Stimulated activated CD4-positive, alpha-beta T cell treated with anti-CD3 and anti-CD28 coated beads, Interleukin-4, amount 100 ng/mL, for 24 hours (primary cell): Measurements from ENCODE around the gene C5orf47.

Experiments
- DNase-seq: peaks from one replicate; pipeline ENCODE4 v3.0.0-alpha.2; 2020

C5orf47 gene, protein sequence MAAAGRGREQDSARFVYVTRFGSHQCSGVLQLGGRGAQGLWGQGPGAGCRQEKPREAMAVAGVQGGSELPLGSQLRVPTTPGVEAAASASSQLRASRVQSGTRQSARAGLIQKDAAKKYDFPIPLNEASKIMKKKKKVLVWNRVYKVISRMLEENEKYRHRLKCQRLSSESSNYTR

DNA sequence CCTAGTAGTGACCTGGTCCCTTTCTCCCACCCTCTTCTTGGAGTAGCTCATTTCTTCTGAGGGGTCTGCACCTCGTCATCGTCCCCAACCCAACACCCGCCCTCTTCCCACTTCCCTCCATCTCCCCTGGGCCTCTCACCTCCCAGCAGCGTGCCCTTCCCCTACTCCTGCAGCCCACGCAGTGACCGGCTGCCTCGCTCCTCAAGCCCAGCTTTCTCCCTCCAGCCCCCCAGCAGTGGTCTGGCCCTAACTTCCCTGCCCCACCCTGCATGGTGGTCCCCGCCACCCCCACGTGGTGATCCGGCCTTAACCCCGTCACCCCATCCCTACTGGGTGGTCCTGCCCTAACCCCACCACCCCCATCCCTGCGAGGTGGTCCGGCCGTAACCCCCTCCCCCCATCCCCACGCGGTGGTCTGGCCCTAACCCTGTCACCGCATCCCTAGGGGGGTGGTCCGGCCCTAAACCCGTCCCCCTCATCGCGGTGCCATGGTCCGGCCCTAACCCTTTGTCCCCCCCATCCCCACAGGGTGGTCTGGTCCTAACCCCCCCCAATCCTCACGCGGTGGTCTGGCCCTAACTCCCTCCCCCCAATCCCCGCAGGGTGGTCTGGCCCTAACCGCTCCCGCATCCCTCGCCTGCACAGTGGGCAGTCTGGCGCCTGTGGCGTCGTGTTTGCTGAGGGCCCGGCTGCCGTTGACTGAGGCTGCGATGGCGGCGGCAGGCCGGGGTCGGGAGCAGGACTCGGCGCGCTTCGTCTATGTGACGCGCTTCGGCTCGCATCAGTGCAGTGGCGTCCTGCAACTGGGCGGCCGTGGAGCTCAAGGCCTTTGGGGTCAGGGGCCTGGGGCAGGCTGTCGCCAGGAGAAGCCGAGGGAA is at the start of gene C5orf47:
Gene C5orf47, plus strand, starts transcription at position 617 of the 878 bp plus-strand sequence. Its CDS starts 94 bp downstream, at position 711.
- DNase-seq: no peak

DNA sequence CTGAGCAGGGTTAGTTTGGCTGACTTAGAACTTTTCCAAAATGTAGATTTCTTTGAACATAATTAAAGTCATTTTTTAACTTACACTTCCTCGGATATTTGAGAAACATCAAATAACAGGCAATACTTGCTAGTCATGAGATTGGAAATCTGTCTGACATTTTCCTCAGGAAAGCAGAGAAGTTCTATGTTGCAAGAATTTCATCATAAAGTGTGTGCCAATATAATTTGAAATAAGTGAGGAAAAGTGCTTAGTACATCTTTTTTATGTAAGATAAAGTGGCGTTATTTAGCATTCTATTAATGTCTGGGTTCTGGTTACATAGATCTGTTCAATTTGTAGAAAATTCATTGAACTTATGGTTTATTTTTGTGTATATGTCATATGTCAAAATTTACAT is 48.7 kb upstream of the C5orf47 start:
- DNase-seq: no peak

DNA sequence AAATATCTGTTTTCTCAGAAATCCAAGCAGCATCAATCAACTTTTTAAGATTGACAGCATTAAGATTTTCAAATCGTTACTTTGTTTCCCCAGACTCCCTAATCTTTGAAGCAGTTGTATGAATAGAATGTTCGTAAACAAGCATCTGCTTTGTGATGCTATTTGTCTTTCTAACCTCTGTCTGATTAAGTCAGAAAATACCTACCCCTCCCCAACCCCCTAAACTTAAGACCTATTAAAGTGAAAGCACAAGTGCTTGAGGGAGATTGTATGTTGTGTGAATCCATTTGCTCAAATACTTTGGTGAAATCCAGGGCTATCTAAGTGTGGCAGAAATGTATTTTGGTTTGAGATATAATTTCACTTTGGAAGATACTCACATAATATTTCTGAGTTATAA is 47.9 kb upstream of the C5orf47 start:
- DNase-seq: no peak

DNA sequence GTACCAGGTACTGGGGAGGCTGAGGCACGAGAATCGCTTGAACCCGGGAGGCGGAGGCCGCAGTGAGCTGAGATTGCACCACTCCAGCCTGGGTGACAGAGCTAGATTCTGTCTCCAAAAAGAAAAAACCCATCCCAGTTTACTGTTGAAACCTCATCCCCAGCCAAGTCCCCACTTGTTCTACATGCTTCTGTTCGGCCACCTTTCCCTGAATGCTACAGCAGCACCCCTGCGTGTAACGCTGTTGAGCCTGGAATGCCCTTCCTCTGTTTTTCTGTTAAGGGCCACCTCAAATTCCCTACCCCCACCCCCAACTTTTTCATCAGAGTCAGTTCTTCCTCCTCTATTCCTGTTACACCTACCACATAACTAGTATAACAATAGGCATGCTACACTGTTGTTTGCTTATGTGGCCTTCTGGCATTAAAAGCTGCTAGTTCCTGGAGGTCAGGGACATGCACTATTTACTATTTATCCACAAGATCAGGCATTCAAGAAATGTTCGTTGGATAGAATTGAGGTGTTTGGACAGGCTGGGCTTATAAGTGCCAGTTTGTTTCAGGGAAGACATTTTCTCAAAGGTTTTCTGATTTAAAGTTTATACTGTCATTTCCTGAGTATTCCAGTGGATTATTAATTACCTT is 47.1 kb upstream of the C5orf47 start:
- DNase-seq: no peak

DNA sequence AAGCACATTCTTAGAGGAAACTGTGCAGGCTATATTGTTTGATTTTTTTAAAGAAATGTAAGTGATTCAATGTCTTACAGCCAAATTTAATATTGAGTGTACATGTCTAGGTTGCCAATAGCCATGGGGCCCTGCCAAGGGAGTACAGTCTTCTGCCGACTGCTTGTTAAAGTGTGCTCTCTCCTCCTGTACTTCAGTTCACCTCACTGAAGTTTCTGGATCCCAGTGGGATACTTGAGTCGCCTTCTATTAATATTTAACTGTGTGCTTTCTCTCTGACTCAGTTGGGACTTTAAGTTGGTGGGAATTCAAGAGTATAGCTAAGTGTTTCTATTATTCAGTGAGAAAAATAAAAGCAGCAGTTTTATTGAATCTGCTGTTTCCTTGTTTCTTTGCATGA is 44.5 kb upstream of the C5orf47 start:
- no peak for DNase-seq

DNA sequence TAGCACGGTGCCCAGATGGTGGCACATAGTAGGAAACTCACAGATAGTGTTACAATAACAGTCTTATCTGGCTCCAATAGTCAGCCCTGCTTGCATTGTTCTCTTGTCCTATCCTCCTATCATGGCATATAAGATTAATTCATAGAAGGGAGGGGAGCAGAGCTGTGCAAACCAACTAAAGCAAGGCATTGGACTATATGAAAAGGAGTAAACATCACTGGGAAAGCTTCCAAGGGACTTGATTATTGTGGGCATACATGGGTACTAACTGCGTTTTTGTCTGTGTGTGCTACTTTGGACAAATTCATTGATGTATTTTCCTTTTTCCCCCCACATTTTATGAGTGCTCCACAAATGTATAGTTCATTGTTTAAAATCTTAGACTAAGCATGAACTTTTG is 43.8 kb upstream of the C5orf47 start:
- DNase-seq: no peak

DNA sequence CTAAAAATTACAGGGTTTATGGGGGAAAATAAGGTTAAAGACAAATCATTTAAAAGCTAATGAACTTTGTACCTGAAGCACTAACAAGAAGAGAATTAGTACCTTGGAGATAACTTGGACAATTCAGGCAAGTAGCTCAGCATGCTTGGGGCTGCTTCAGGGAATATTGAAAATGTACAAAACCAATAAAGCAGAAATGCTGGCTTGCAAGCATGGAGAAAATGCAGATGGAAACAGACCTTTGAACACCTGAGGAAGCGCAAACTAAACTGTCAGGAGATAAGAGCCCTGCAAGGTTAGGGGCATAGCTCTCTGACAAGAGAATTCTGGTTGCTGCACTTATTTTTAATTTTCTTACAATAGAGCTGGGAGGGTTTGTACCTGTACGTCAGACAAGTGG is 42.6 kb upstream of the C5orf47 start:
- DNase-seq: no peak

DNA sequence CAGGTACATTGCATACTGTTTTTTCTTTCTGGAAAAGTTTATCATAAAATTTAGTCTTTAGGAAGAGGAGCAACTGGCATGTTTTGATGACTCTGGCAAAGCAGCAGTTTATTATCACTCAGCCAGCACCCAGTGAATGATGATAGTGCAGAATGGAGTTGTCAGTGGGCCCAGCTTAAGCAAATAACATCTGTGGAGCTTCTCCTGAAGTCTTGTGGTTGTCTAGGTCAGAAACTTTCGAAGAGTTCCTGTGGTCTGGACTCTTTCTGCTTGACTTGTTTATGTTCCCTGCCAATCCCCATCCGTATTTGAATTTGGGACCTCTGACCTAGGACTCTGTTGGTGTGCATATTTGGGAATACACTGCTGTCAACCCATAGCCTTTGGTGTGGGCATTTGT is 38.1 kb upstream of the C5orf47 start:
- no peak for DNase-seq

DNA sequence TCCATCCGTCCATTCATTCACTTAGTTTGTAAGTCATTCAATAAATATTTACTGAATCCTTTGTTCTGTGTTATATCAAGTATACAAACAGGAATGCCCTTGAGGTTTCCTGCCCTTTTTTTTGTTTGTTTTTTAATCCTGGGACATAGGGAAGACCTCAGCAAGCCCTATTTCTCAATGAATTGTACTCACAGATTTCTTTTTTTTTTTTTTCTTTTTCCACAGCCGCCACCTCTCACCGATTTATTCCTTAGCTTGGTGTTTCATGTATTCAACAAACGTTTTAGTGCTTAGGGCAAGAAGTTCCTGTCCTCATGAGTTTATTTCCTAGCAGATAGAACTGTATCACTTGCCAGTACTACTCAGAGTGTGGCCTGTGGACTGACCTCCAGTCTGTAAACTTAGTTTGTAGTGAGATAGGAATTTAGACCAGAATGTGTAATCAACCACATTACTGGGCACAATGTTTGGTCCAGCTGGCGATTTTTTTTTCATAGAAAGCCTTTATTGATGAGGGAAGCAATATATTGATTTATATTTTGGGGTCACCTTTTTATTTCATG is 35.4 kb upstream of the C5orf47 start:
- no peak for DNase-seq

DNA sequence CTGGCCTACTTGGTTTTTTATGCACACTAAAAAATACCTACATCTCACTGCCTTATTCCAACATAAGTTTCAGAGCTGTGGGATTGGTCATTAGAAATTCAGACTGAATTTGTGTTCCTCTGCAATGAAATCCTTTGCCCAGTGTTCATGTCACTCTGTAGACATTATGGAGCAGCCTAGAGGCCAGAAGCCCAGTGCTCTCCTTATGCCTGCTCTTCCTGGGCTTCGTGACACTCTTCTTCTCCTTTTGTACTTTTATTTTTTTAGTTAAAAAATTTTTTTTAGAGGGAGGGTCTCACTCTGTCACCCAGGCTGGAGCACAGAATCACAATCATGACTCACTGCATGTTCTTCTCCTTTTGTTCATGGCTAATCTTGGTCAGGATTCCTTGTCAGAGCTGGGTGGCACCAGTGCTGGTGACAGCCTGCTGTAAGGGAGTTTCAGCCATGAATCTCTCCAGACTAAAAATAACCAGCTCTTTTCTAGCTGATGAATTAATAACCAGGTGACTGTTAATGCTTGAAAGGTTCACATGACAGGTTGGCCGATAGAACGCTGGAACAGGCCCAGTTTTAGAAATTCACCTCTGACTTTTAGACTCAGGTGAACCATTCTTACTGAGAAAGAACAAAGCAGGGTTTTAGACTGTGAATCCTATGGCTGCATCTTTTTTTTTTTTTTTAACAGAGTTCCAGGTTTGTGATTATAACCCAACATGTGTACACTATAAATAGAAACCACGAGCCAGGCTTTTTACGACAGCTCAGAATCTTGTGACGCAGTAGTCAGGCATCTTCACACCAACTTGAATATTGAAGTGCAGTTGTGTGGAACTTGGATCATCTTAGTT is 34.1 kb upstream of the C5orf47 start:
- no peak for DNase-seq

DNA sequence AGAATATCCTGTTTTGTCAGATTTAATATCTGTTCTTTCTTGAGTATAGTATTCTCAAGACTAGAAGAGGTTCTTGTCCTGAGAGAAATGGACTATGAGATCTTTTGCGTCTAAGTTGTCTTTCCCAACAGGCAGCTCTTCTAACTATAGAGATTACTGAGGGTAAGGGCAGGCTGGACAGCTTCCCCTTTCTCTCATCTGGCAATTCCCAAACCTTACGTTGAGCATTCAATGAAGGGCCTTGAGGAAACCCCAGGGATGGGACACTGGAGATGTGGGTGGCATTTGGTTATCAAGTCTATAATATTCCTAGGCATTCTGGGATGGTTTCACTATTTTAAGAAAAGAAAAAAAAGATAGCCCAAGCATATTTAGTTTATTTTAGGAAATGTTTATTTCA is 28.0 kb upstream of the C5orf47 start:
- no peak for DNase-seq

DNA sequence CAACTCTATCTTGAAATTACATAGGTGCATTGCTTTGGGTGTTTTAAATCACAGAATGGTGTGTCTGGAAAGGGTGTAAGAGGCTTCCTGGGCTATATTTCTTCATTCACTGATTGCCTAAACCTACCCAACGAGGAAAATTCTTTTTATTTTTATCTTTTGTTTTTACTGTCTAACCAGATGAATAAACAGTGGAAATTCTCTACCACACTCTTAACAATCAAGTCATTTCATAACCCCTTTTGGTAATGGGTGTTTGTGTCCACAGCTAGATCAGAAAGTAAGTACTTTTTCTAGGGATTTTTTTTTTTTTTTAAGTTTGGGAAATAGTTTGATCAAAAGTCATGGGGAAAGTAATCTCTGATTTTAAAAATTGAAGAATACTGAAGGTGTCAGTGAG is 27.6 kb upstream of the C5orf47 start:
- DNase-seq: no peak

DNA sequence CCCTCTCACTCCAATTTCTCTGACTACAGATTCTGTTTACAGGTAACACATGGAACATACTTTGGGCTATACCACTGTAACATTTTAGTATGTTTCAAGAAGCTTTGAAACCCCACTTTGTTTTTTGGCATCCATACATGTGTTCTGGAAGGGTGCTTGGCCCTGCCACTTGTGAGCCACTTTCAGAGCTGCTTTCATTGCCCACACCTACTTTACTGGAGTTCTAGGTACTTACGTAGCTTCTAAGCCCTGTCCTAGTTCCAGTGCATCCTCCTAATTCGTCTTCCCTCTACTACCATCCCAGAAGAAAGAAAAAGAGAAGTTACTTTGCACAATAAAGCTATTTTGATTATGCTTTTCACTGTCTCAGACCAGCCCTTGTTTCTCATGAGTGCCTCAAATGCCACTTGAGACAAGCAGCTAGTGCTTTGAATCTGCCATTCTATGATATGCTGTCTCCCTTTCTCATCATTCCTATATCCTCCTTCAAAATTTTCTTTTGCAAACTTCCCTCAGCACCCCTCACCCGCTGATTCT is 26.5 kb upstream of the C5orf47 start:
- no peak for DNase-seq

DNA sequence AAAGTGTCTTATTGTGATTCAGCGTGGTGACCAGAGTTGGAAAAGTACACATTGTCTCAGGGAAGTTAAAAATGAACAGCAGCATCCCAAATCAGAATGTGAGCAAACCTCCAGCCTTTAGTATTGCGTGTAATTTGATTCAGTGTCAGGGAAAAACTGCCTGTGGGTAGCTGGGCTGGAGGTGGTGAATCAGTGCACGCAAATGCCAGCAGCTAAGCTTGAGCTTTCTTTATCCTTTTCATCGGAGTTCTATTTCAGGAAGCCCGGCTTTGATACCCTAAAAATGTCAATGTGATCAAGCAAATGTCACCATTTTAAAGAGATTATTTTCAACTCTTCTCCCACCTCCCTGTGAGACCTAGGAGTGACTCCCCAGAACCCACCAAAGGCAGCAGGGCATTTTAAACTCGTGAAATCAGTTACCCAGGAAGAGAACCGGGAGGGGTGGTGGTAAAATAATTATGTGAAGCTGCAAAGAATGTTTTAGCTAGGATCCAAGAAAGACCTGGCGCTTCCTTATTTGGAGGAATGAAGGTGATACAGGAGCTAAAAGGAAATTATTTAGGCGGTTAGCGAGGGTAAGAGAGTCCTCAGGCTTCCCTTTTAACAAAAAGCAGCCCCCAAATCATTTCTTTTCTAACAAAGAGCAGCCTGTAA is 25.7 kb upstream of the C5orf47 start:
- DNase-seq: no peak

DNA sequence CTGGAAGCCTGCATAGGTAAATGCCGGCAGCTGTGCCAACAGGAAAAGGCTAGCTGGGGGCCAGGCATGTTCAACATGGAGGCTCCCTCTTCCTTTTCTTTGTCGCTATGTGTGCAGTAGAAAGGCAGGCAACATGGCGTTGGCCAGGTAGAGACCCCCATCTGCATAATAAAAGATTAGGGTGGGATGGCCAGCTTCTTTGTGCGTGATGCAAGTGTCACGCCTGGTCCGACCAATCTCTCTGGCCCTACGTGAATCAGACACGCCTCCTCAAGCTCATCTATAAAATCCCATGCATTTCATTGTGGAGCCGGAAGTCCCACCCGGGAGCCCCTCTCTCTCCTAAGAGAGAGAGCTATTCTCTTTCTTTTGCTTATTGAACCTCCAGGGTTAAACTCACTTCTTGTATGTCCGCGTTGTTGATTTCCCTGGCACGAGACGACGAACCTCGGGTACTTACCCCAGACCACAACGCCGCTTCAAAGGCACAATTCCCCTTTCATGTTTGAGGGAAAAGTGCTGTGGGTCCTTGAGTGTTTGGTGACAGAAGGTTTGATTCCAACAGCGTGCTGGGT is 25.0 kb upstream of the C5orf47 start:
- no peak for DNase-seq

DNA sequence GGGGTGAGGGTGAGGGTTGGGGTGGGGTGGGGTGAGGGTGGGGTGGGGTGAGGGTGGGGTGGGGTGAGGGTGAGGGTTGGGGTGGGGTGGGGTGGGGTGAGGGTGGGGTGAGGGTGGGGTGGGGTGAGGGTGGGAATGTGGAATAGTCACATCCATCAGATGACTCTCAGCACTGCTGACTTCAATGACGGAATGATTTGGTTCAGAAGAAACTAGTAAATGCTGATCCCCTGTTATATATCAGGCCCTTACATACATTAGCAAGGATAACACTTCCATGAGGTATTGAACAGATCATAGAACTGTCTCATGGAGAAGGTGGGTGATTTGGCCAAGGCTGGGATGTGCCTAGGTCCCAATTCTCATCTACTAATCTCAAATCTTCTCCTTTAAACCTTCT is 24.5 kb upstream of the C5orf47 start:
- DNase-seq: no peak

DNA sequence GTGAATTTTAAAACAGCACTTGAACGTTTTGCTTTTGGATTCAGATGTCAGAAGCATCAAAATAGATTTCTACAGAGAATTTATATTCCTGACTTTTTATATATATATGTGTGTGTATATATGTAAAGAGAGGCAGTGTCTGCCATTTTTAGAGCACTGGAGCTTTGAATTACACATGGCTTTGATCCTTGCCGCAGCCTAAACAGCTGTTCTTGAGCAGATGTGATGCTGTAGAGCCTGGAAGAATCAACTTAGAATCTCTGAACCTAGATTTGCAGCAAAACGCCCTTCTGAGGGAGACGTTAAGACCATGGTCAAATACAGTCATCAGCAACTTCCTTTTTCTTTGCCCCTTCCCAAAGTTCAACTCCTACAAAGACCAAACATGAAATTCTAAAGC is 21.7 kb upstream of the C5orf47 start:
- DNase-seq: no peak

DNA sequence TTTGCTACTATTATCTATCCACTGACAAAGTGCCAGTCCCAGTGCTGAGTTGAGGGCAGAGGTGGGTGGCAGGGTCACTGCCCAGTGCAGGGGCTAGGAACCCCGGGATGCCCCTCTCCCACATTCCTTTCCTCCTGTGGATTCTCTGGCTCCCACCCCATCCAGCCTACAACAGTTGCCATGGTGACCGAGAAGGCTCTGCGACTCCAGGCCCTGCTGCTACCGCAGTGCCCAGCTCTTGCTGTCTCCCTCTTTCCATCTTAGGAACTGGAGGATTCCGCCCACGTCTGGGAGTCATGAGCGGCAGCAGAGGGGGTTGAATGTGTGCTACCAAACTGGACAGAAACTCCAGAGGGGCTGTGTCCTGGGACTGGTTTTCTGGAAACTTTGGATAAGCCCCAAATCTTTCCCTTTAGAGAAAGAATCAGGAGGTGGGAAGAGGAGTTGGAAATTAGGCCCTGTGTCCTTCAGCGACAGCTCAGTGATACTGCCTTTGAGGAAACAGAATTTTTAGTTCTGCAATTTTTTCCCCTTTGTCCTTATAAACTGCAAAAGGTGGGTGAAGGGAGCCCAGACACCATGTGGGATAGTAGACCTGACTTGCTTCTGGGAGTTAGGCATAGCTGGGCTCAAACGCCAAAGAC is 20.7 kb upstream of the C5orf47 start:
- DNase-seq: no peak

DNA sequence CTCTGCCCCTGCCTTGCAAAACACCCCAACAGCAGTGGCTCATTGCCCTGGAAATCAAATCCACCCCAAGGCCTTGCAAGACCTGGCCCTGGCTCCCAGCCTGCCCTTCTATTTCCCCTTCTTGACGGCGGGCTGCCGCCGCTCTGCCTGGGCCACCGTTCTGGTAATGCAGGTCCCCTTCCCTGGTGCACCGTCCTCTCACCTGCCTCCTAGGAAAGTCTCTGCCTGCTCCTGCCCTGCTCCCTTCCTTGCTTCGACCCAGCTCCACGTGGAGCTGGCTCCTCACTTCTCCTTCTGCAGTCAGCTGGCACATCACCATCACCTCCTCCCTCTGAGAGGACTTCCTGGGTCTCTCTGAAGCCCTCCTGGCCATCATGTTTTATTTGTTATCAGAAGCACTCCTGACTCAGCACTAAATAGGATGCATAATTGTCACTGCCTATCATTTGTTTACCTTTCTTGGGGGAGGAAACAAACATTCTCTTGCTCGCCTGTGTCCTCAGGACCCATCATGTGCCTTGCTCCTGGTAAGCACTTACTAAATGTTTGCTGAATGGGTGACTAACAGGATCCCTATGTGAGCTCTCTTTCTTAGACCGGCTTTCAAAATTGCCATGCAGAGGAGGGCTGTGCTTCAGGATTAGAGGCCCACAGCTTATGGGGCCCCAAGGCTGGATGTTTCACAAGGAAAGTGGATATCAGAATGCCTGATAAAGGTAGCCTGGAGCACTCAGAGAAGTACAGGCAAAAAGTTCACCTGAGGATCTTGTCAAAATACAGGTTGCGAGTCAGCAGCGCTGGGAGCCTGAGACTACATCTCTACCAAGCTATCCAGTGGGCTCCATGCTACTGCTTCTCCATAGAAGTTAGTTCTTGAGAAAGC is 19.6 kb upstream of the C5orf47 start:
- no peak for DNase-seq
